SU-DHL-6 (cell line): ENCODE measurements around the gene IFNA10.
"Not testable (repeated sequence)": the region's sequence is repeated elsewhere in the genome, so short reads cannot be mapped to it uniquely, and the experiment has no call there.

Experiments
- H2AFZ ChIP-seq: fragments of 200-600 bp; sonication (generic); 2 replicates; pipeline ENCODE4 v1.6.1; 2014; ENCODE audit warnings: low read depth, mild to moderate bottlenecking, moderate library complexity, mixed read lengths, antibody characterized with exemption, low read length; ENCODE audit not compliant: severe bottlenecking
- H3F3A ChIP-seq: fragments of 200-600 bp; shearing (Covaris generic); 2 replicates; pipeline ENCODE4 v1.6.0; 2016; ENCODE audit warnings: antibody characterized with exemption, mild to moderate bottlenecking; ENCODE audit not compliant: insufficient read depth
- H3K27ac ChIP-seq: fragments of 200-600 bp; sonication (generic); 2 replicates; pipeline ENCODE4 v1.5.1; 2016; ENCODE audit warnings: low read depth, mild to moderate bottlenecking, low read length, moderate library complexity, mixed read lengths
- H3K27me3 ChIP-seq: fragments of 200-600 bp; sonication (generic), shearing (Covaris generic); 2 replicates; pipeline ENCODE4 v1.6.0; 2014; ENCODE audit warnings: mild to moderate bottlenecking, low read length
- H3K36me3 ChIP-seq: fragments of 200-600 bp; sonication (generic); 2 replicates; pipeline ENCODE4 v1.6.1; 2014; ENCODE audit warnings: mild to moderate bottlenecking, low read length, mixed read lengths
- H3K4me2 ChIP-seq: fragments of 300-600, 200-600 bp; shearing (Covaris generic), sonication (generic); 2 replicates; pipeline ENCODE4 v1.6.0; 2014; ENCODE audit warnings: low read length, low read depth, mild to moderate bottlenecking; ENCODE audit not compliant: poor library complexity, severe bottlenecking
- H3K4me3 ChIP-seq: fragments of 200-600 bp; sonication (generic); 2 replicates; pipeline ENCODE4 v1.5.1; 2014; ENCODE audit warnings: antibody characterized with exemption, low read length, mild to moderate bottlenecking, mixed read lengths; ENCODE audit not compliant: insufficient read depth, poor library complexity, severe bottlenecking
- H3K79me2 ChIP-seq: fragments of 200-600 bp; sonication (generic); 2 replicates; pipeline ENCODE4 v1.6.1; 2014; ENCODE audit warnings: mild to moderate bottlenecking, low read length, moderate library complexity; ENCODE audit not compliant: insufficient read depth
- H3K9ac ChIP-seq: fragments of 200-600 bp; sonication (generic); 2 replicates; pipeline ENCODE4 v1.7.0; 2014; ENCODE audit warnings: mild to moderate bottlenecking, low read length
- H3K9me2 ChIP-seq: fragments of 200-600 bp; sonication (generic); replicated peaks from 2 replicates; pipeline ENCODE4 v1.6.1; 2014; ENCODE audit warnings: low read length; ENCODE audit not compliant: insufficient read depth
- H3K9me3 ChIP-seq: fragments of 200-600 bp; sonication (generic); 2 replicates; pipeline ENCODE4 v1.6.1; 2014; ENCODE audit warnings: low read length, mixed read lengths; ENCODE audit not compliant: insufficient read depth
- H4K20me1 ChIP-seq: fragments of 200-600 bp; sonication (generic); 2 replicates; pipeline ENCODE4 v1.6.1; 2014; ENCODE audit warnings: low read depth, mild to moderate bottlenecking, antibody characterized with exemption, low read length, moderate library complexity, mixed read lengths
- CTCF ChIP-seq: fragments of 200-600 bp; sonication (generic); IDR thresholded peaks from one replicate; pipeline ENCODE4 v1.5.1; 2017; ENCODE audit warnings: antibody characterized with exemption, mild to moderate bottlenecking, low read length, moderate library complexity; ENCODE audit not compliant: insufficient read depth, poor library complexity, severe bottlenecking
- EZH2phosphoT487 ChIP-seq: fragments of 200-600 bp; sonication (generic), shearing (Covaris generic); conservative IDR thresholded peaks from 2 replicates; pipeline ENCODE4 v1.6.1; 2018; ENCODE audit warnings: mild to moderate bottlenecking, antibody characterized with exemption, low read length, moderate library complexity, mixed read lengths

Gene IFNA10

DNA sequence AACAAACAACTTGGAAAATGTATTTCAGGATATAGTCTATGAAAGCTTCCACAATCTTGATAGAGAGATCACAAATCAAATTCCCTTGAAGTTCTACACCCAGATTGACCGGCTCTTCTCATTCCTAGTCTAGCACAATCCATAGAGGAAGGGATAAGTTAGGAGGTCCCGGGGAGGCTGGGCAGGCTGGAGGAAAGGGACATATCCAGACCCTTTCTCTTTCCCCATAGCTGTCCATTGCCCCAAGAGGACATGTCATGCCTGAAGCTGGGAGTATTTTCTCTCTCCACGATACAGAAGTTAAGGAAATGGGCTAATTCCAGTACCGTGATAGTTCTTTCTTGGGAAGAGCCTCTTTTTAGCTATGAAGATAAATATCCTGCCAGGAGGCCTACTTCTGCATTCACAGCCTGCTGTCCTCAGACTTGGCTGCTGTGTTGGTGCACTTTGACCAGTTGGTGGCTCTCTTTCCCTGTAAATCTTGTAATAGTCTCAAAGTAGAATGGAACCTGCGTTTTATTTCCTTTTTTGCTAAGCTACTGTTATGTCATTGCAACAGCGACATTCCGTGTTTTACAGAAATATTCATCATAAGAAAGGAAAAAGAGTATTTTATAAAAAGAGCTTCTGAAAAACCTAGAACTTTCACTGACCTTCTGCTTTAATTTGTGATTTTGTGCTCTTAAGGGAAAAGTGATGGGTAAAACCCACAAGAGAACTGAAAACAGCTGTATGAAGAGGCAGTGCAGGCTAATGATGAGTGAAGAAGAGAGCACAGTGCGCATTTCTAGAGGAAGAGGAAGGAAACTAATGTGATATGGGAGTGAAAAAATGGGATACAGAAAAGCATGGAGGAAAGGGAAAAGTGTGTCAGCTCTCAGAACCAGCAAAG is 28.8 kb upstream of the IFNA10 start:
- H3K36me3 ChIP-seq, H3K27ac ChIP-seq, H3K79me2 ChIP-seq, H3K4me3 ChIP-seq, H3F3A ChIP-seq, H3K27me3 ChIP-seq, H3K4me2 ChIP-seq, H3K9ac ChIP-seq, H4K20me1 ChIP-seq, H3K9me3 ChIP-seq, H3K9me2 ChIP-seq, H2AFZ ChIP-seq: not testable (repeated sequence)
- TF ChIP-seq CTCF: peak; percentile 80

DNA sequence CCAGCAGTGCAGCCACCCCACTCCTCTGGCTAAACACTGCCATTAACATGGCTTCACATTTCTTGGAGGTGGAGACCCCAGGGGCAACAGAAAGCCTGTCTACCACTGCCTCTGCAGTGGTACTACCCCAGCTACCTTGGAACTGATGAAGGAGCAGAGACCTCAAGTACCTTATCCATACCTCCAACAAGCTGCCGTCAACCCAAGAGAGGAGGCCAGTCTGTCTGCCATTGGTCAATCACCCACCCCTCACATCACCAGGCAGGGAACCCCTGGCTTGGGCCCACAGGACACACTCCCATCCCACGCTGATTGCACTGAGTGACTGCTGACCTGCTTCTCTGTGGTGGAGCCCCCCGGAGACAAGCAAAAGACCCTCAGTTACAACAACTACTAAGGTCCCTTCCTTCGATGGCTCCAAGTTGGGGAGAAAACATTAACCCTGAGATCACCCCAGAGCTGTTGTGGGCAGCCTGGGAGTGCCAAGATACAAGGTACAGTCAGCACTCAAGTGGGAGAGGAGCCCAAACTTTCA is 27.3 kb upstream of the IFNA10 start:
- Histone ChIP-seq H3K79me2 (no peaks in the 10 kb centered on the region), H3F3A (no peaks in the 10 kb centered on the region), H3K4me3 (no peak overlapping the region), H3K9me2 (no peaks in the 10 kb centered on the region), H3K27ac (no peak overlapping the region), H3K9ac (no peak overlapping the region), H3K4me2 (no peak overlapping the region), H2AFZ (no peak overlapping the region), H3K27me3 (no peaks in the 10 kb centered on the region), H4K20me1 (no peaks in the 10 kb centered on the region), H3K9me3 (no peaks in the 10 kb centered on the region), H3K36me3 (no peaks in the 10 kb centered on the region)
- TF ChIP-seq CTCF (no peak), EZH2phosphoT487 (no peak)

GRCh38 chr9:21233258-21233657 is 26.3 kb upstream of the IFNA10 start:
- Histone ChIP-seq H3K36me3 (no peaks in the 10 kb centered on the region), H3K79me2 (no peaks in the 10 kb centered on the region), H2AFZ (no peak overlapping the region), H3K27me3 (no peaks in the 10 kb centered on the region), H3K4me2 (no peak overlapping the region), H3K9me3 (no peaks in the 10 kb centered on the region), H4K20me1 (no peaks in the 10 kb centered on the region), H3F3A (no peaks in the 10 kb centered on the region), H3K27ac (no peak overlapping the region), H3K4me3 (no peak overlapping the region), H3K9me2 (no peaks in the 10 kb centered on the region), H3K9ac (no peak overlapping the region)
- no peak for TF ChIP-seq CTCF
- no peak for TF ChIP-seq EZH2phosphoT487
